ENCODE measurements around the gene PPHLN1. TPM values are rescaled to one million over a fixed set of nuclear protein-coding genes. Genes with fewer than 3 reads are reported as not detected.

PPHLN1 gene
- total and polyA plus RNA-seq, 2 of the 8 experiments (the other 6 are each of a cell fraction or from before 2014, with no cell fraction given): 34.3 to 71.6 TPM

DNA sequence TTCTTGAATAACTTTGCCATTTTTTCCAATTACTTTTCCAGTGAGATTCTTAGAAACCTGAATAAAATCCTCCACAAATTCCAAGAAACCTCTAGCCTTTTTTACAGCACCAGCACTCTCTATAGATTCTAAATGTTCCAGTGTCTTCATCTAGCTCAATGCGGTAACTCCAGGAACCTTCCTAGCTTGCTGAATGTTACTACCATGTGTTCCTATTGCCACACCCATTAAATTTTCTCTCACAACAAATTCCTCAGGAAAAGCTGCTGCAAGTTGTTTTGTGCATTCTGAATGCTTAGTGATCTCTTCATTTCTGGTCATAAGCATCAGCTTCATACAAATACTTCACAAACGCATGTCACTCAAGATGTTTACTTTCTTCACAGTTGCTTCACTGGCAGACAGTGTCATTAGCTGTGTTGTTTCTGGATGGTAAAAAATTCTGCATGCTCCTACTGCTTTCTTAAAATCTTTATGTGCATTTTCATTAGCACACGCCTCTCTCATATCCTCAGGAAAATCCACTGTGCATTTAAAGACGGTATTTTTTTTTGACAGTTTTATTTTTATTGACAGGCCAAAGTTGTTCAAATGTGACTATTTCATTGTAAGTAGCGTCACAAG lies 106.7 kb downstream of the PPHLN1 start:
- ChIA-PET CTCF (ENCODE audit: partially characterized antibody) (interaction anchor here (0.5 to 1.2 kb wide), 4 partner anchors 11 to 302 kb away, joined by 3 to 5 read pairs (median 4); no protein-coding TSS in a partner anchor), POLR2A (ENCODE audit: partially characterized antibody) (interaction anchor here (0.8 kb wide), 1 partner anchor 12 kb away, joined by 3 read pairs; no protein-coding TSS in a partner anchor)
- 90% methylated on average over 5 of the region's 5 CpGs; no CpG with 5 or more reads in 1 of the 2 experiments for WGBS, 2 experiments (ENCODE audit: extremely low coverage in 1 of 2, insufficient coverage in 1 of 2, insufficient read length in 1 of 2, insufficient replicate concordance in 2 of 2, low coverage in 1 of 2, low lambda C conversion rate in 2 of 2, missing lambda C conversion rate in 1 of 2)

More for the DNA sequence above, 106.7 kb downstream of the PPHLN1 start:
- peaks cover 2% of the 10 kb centered on the region in 2 experiments for H4K20me1 ChIP-seq (replicated peaks in 1 of 2; ENCODE audit: control insufficient read depth in 1 of 2, insufficient read depth in 2 of 2, low read length in 2 of 2)
- FAIRE-seq (peak; percentile 50), DNase-seq (ENCODE audit: low read depth in 1 of 2, low spot score in 2 of 2) (no peak)
- no peak overlapping the region for H3K56ac ChIP-seq (replicated peaks; ENCODE audit: insufficient read length, low read depth, low read length)
- H3K4me3 ChIP-seq (ENCODE audit: extremely low read depth in 1 of 4, insufficient read depth in 2 of 4, low read depth in 3 of 4, low read length in 4 of 4): no peak overlapping the region
- no peak overlapping the region for H2BK120ac ChIP-seq (replicated peaks; ENCODE audit: low read depth, low read length)
- no peaks in the 10 kb centered on the region for H3K79me1 ChIP-seq (ENCODE audit: low read depth, low read length)
- H3K18ac ChIP-seq (ENCODE audit: extremely low read depth, low read length): no peak overlapping the region
- H2BK15ac ChIP-seq (ENCODE audit: low read length): no peak overlapping the region
- H3K4me2 ChIP-seq (ENCODE audit: insufficient read depth in 1 of 2, low read depth in 2 of 2, low read length in 2 of 2): no peak overlapping the region
- no peak overlapping the region for H4K8ac ChIP-seq (ENCODE audit: extremely low read depth, insufficient read depth, low read length)
- H2AFZ ChIP-seq (ENCODE audit: low read length): no peak overlapping the region
- no peak overlapping the region for H3K27ac ChIP-seq (ENCODE audit: low read depth, low read length)
- H3K23ac ChIP-seq (ENCODE audit: insufficient read length): no peak overlapping the region
- H2AK5ac ChIP-seq (ENCODE audit: low read depth, low read length): no peak overlapping the region
- peaks cover 0 to 3% (median 0%) of the 10 kb centered on the region in 4 experiments; a peak in 1 of 8 replicates for H3K36me3 ChIP-seq (ENCODE audit: control insufficient read depth in 2 of 4, insufficient read depth in 4 of 4, low read length in 3 of 4)
- H3K4ac ChIP-seq (replicated peaks; ENCODE audit: insufficient read length, low read depth, low read length): no peak overlapping the region
- H4K5ac ChIP-seq (ENCODE audit: insufficient read length, low read depth, low read length): no peak overlapping the region
- no peaks in the 10 kb centered on the region for H3K79me2 ChIP-seq (ENCODE audit: control insufficient read depth in 1 of 2, insufficient read depth in 2 of 2, low read length in 2 of 2)
- no peaks in the 10 kb centered on the region for H3K9me3 ChIP-seq (ENCODE audit: insufficient read depth in 2 of 2, low read depth in 1 of 2, low read length in 1 of 2)
- H2BK12ac ChIP-seq (ENCODE audit: low read depth, low read length): no peak overlapping the region
- H3K9ac ChIP-seq (replicated peaks in 1 of 4; ENCODE audit: extremely low read depth in 1 of 4, low read depth in 3 of 4, low read length in 3 of 4): no peak overlapping the region
- H3K23me2 ChIP-seq (ENCODE audit: low read depth, low read length): no peaks in the 10 kb centered on the region
- TF ChIP-seq, protein P1, sequence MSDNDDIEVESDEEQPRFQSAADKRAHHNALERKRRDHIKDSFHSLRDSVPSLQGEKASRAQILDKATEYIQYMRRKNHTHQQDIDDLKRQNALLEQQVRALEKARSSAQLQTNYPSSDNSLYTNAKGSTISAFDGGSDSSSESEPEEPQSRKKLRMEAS (IDR thresholded peaks at IDR 0.05): no peak
- TF ChIP-seq CTBP2 (IDR thresholded peaks at IDR 0.05; ENCODE audit: borderline replicate concordance, insufficient read depth, insufficient read length, low read length) (no peak), TEAD4 (IDR thresholded peaks at IDR 0.05; ENCODE audit: low read depth, low read length) (no peak), SP1 (IDR thresholded peaks at IDR 0.05; ENCODE audit: low read depth, low read length) (no peak), TAF1 (IDR thresholded peaks at IDR 0.05; ENCODE audit: low read depth, low read length) (no peak), SUZ12 (IDR thresholded peaks at IDR 0.05; ENCODE audit: low read length) (no peak), CEBPB (IDR thresholded peaks at IDR 0.05; ENCODE audit: low read depth, low read length) (no peak), RBBP5 (IDR thresholded peaks at IDR 0.05; ENCODE audit: borderline replicate concordance, low read depth, low read length) (no peak), CHD1 (IDR thresholded peaks at IDR 0.05; ENCODE audit: low read depth, low read length) (no peak), USF2 (IDR thresholded peaks at IDR 0.05; ENCODE audit: low read length) (no peak)
- H3K14ac ChIP-seq (ENCODE audit: insufficient read length): no peak overlapping the region
- H2BK5ac ChIP-seq (ENCODE audit: low read depth, low read length): no peak overlapping the region
- no peak overlapping the region for H2BK20ac ChIP-seq (ENCODE audit: low read length)
- no peaks in the 10 kb centered on the region for H3K4me1 ChIP-seq (replicated peaks in 1 of 4; ENCODE audit: control insufficient read depth in 3 of 4, insufficient read depth in 4 of 4, low read length in 3 of 4)
- no peaks in the 10 kb centered on the region for H3K27me3 ChIP-seq (replicated peaks in 1 of 4; ENCODE audit: control insufficient read depth in 3 of 4, extremely low read depth in 1 of 4, insufficient read depth in 3 of 4, low read length in 3 of 4)
- no peak overlapping the region for H4K91ac ChIP-seq (replicated peaks; ENCODE audit: insufficient read length, low read length)

Data from H1 (cell line).